HG03378 (cell line): ENCODE data around the gene RFNG.
"Not testable (repeated sequence)": the region's sequence is repeated elsewhere in the genome, so short reads cannot be mapped to it uniquely, and the experiment has no call there.

Experiments
- ATAC-seq: cut with Tn5 transposase; IDR thresholded peaks from one replicate; pipeline ENCODE4 v1.9.1; 2021; ENCODE audit warnings: mild to moderate bottlenecking, moderate library complexity; ENCODE audit not compliant: unreplicated experiment

RFNG gene

DNA sequence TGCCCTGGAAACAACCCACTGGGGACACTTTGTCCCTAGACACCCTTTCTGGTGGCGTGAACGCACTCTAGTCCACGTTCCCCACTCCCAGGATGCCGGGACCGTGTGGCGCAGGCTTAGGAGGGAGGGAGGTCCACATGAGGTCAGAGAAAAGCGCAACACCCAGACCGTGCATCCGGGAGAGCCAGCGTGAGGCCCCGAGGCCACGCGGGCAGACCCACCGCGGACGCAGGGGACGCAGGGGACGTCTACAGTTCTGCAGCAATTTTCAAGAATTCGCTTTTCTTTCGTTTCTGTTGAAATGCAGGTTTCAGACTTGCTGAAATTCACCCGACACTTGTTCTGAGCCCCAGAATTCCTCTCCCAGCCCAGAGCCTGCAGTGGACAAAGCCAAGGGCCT, 4.7 kb downstream of the RFNG start:
- no peak for ATAC-seq

DNA sequence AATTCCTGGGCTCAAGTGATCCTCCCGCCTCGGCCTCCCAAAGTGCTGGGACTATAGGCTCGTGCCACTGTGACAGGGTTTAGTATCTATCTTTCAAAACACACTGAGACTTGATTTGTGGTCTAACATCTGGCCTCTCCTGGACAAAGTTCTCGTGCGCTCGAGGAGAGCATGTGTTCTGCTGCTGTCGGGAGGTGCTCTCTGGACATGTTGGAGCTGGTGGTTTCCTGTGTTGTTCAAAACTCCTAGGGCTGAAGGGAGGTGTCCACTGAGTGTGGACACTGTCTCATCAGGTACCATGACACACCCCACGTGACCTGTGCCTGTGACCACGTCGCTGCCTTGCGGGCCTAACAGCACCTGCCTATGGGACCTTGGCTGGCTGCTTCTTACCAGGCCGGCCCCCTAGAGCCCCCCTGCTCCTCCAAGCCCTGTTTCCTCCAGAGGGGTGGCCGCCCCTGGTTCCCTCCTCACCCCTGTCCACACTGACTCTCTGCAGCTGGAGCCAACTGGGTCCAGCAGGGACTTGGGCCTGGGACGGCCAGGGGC, 5.6 kb downstream of the RFNG start:
- no peak for ATAC-seq

DNA sequence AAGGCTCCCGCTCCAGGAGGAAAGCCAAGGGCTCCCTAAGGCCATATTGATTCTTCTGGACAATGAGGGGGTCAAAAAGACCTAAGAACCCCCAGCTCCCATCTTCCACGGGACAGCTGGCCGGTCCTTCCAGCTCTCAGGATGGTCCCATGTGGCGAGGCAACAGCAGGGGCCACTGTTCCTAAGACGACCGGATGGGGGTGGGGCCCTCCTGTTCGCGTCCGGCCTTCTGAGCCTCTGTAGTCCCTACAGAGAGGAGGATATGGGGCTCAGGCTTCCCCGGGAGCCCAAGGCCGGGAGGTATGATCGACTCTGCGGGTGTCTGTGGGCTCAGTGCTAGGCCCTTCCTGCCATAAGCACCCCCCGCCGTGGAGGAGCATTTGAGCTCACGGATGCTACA, 8.1 kb downstream of the RFNG start:
- no peak for ATAC-seq

DNA sequence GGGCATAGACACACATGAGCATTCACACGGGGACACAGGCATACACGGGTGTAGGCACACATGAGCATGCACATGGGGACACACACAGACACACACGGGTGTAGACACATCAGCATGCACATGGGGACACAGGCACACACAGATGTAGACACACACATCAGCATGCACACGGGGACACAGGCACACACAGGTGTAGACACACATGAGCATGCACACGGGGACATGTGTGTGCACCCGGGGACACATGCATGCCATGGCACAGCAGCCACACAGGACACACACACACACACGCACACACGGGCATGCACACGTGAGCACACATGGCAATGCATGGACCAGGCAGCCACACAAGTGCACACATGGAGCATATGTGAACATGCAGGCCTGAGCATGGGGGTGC, 9.0 kb downstream of the RFNG start:
- ATAC-seq: no peak

DNA sequence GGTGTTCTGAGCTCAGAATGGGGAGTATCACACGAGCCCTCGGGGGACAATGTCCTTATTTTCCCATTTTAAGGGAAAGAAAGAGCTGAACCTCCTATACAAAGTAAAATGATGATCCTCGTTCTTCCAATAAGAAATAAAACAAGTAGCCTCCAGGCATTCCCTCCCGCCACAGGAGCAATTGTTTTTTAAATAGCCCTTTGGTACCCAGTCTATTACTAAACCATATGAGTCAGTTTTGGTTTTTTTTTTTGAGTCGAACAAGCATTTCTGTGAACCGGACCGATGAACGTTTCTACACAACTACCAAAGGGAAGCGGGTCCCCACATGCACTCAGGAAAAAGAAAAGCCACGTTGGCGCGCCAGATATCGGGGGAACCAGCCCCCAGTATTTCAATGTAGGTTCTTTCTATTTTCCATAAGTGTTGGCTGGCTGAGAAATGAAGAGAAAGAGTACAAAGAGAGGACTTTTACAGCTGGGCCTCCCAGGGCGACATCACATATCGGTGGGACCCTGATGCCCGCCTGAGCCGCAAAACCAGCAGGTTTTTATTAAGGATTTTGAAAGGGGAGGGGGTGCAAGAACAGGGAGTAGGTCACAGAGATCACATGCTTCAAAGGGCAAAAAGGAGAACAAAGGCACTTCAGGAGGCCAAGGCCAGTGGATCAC, 10.3 kb downstream of the RFNG start:
- no peak for ATAC-seq

DNA sequence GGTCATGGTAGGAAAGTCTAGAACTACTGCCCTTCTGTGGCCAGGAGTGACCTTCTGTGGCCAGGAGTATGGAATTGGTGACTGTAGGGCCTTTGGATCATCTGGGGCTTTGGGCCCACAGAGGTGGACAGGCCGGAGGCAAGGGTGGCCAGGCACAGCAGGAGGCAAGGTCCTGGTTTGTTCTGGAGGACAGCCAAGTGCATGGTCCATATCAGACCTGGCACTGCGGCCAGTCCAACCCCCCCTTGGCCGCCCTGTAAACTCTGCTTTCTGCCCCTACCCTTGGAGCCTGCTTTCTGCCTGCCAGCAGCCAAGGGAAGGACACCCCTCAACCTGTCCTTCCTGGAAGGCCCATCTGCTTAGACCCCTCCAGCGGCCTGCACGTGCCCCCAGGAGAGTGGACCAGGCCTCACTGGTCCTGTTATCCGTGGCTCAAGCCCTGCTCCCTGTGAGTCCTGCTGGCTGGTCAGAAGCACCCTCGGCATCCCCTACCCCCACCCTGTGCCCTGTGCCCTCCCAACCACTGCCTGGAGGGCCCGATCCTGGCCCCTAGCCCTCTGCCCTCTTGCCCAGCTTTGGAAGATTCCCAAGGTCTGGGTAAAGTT, 11.8 kb downstream of the RFNG start:
- ATAC-seq: no peak

DNA sequence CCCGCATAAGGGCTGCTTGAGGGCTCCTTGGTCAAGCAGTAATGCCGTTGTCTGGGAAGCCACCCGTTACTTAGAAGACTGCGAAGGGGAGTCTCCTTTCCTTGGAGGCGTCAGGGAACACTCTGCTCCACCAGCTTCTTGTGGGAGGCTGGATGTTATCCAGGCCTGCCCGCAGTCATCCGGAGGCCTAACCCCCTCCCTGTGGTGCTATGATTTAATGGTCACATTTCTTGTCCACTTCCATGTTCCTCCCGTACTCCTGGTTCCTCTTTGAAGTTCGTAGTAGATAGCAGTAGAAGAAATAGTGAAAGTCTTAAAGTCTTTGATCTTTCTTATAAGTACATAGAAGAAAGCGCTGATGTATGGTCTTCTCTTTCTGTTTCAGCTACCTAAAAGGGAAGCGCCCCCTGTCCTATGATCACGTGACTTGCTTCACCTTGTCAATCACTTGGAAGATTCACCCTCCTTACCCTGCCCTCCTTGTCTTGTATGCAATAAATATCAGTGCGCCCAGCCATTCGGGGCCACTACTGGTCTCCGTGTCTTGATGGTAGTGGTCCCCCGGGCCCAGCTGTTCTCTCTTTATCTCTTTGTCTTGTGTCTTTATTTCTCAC, 12.7 kb downstream of the RFNG start:
- not testable (repeated sequence) for ATAC-seq

DNA sequence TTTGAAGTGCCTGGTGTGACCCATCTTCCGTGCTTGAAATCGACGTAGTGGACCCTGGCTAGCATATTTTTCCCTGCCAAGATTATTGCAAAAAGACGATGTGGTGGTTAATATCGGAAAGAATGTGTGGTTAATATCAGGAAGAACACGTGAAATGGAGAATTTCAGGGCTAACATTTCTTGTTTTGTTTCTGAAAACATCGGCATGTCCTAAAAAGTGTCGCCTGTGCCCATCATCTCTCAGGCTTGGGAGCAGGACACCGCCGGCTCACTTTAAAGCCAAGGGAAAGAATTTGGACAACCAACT, 13.8 kb downstream of the RFNG start:
- no peak for ATAC-seq

DNA sequence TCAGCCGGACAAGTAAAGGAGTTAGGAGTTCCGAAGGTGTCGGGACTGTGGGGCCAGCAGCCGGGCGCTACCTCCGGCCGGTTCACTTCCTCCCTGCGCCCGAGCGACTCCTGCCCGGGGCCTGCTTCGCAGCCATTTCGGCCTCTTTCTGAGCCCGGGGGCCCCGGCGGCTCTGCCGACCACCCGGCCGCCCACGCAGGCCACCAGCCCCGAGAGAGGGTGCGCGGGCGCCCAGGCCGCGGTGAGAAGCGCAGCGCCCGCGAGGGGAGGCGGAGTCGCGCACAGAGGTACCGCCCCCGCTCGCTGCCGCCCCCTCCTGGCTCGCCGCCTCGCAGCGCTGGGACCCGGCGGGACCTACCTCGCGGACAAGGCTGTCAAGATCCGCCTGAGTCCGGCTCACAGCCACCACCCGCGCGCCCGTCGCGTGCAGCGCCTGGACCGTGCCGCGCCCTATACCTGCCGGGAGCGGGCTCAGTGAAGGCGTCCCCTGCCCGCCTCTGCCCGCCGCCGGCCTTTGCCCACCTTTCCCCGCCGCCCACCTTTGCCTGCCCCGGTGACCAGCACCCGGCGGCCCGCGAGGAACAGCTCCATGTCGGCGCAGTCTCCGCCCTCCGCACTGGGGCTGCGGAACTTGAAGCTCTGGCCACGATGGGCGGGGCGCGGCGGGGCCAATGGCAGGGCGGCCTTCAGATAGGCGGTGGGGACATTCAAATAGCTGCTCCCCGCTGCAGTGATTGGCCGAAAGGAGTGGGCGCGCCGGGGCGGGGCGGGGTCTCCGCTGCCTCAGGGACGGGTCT, 14.3 kb downstream of the RFNG start, which contains the start of gene DCXR:
Gene DCXR, minus strand, starts transcription at position 606 of the 797 bp plus-strand sequence. Its CDS starts 15 bp downstream, at position 591.
- peak; percentile 85 for ATAC-seq

DNA sequence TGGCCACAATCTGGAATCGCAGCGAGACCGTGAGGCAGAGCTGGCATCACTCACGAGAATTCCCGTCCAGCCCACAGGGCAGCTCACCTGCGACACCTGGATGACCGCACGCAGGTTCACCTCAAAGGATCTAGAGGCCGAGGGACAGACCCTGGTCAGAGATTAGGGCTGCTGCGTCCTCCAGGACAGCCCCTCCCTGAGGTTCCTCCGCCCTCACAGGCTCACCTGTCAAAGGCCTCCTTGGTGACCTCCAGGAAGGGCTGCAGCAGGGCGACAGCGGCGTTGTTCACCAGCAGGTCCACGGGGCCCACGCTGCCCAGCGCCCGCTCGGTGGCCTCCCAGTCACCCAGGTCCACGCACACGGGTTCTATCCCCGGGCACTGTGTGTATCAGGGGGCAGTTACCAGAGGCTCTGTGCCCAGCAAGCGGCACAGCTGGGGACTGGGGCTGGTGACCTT, 14.9 kb downstream of the RFNG start:
- no peak for ATAC-seq

DNA sequence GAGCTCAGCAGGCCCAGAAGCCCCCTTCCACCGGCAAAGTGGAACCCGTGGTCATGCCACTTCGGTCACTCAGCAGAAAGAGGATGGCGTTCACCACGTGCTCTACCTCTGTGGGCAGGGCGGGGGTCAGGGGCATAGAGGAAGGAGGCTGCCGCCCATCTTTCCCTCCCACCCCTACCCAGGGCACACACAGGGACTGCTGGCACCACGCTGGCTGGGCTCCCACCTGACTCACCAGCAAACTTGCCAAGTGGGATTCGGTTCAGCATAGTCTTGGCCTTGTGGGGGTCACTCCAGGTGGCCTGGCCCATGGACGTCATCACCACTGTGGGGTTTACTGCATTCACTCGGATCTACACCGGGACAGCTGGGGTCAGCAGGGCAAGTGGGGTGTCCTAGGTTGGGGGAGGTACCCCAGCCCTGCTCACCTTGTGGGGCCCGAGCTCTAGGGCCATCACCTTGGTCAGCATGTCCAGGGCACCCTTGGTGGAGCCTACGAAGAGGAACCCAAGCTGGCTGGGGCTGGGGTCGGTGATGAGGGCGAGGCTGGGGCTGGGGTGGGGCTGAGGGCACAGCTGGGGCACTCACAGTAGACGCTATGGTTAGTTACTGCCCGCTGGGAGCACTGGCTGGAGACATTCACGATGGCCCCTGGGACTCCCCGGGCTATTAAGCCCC, 15.5 kb downstream of the RFNG start:
- no peak for ATAC-seq

DNA sequence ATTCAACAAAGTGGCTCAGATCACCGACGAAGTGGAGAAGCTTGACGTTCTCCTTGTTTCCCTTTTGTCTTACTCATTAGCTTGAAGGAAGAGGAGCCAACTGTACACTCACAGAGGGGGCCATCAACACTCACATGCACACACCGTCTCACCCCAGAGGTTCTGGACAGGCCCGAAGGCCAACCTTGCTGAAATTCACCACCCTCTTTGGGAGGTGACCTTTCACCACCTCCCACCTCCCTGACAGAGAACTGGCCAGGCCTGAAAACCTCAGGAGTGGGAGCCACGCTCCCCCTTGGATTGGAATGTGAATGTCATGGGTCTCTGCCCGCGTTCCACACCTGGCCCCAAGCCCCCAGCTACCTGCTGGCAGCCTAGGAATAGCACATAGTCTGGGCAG, 16.1 kb downstream of the RFNG start:
- ATAC-seq: no peak

DNA sequence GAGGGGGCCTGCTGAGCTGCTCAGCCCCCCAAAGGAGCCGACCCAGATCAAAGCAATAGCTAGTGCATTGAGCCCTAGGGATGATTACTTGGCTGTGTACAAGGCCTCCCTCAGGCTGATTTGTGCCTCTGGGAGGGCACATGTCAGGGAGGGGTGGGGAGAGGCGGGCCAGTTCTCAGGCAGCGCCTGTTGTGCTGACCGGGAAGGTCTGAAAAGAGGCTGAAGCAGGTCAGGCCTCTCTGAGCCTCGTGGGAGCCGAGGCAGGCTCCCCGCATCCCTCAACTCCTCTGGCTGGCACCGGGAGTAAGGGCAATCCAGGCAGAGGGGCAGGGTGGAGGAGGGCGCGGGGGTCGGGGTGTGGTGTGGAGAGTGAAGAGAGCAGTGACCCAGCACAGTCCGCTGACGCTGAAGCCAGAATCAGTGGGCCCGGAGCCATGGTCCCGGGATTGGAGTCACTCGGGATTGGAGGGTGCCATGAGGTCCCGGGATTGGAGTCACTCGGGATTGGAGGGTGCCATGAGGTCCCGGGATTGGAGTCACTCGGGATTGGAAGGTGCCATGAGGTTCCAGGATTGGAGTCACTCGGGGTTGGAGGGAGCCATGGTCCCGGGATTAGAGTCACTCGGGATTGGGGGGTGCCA, 17.1 kb downstream of the RFNG start:
- no peak for ATAC-seq

DNA sequence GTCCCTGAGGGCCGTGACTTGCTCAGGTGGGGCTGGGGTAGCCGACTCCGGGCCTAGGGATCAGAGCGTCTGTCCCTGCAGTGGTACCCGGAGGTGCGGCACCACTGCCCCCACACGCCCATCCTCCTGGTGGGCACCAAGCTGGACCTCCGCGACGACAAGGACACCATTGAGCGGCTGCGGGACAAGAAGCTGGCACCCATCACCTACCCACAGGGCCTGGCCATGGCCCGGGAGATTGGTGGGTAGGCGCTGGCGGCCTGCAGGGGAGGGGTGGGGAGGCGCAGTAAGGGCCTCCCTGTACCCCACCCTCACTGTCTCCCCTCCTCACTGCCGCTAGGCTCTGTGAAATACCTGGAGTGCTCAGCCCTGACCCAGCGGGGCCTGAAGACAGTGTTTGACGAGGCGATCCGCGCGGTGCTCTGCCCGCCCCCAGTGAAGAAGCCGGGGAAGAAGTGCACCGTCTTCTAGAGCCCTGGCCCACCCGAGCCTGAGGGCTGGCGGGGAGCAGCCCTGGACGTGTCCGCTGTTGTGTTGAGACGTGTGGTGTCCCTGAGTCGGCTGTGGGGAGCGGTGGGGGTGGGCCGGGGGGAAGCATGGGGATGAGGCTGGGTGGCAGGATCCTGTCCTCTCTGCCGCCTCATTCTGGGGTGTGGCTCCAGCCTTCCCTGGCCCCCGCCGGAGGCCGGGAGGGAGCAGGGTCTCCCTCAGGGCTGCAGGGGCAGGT, 18.1 kb downstream of the RFNG start:
- no peak for ATAC-seq

DNA sequence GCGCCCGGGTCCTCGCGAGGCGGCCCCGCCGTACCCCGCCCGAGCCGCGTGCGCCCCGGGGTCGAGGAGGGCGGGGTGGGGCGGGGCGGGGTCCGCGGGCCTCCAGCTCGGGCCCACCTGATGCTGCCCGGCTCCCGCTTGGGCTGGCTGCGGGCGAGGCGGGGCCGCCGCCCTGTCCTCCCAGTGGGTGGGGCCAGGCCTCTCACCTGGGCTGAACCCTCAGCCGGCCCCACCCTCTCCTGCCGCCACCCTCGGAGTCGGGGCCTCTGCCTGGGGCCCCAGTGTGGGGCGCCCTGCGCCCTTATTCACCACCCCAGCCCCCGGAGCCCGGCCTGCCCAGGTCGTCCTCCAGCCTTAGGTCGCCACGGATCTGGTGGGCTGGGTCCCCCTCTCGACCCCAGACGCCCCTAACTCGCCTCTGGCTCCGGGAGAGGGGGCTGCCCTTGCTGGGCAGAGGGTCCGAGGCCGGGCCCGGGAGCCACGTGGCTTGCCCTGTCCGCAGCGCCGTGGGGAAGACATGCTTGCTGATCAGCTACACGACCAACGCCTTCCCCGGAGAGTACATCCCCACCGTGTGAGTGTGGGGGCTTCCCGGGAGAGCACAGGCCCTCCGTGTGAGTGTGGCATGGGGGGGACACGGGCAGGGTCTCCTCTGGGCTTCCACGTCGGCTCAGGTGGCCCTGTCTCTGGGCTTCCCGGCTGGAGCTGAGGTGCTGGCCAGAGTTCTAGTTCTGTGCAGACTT, 19.6 kb downstream of the RFNG start:
- ATAC-seq: no peak

DNA sequence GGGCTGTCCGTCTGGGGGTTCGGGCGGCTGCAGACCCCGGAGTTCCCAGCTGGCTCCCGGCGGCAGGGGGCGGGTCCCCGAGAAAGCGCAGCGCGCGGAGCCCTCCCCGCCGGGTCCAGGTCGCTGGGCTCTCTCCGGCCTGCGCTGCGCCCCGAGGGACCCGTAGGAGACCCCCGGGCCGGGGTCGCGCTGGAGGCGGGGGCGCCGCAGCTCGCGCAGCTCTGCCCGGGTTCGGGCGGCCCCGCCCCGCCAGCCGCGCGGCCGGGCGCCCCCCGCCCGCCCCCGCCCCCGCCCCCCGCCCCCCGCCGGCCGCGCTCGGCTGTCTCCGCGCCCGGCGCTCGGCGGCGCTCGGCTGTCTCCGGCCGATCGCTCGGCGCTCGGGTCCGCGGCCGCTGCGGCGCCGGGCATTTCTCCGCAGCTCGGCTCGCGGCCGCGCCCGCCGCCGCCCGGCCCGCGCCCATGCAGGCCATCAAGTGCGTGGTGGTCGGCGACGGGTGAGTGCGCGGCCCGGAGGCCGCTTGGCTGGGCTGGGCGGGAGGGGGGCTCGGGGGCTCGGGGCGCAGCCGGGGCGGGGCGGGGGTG, 20.2 kb downstream of the RFNG start, which contains the start of gene RAC3:
Gene RAC3, plus strand, starts transcription at position 376 of the 582 bp plus-strand sequence. Its CDS starts 84 bp downstream, at position 460.
- ATAC-seq: no peak

DNA sequence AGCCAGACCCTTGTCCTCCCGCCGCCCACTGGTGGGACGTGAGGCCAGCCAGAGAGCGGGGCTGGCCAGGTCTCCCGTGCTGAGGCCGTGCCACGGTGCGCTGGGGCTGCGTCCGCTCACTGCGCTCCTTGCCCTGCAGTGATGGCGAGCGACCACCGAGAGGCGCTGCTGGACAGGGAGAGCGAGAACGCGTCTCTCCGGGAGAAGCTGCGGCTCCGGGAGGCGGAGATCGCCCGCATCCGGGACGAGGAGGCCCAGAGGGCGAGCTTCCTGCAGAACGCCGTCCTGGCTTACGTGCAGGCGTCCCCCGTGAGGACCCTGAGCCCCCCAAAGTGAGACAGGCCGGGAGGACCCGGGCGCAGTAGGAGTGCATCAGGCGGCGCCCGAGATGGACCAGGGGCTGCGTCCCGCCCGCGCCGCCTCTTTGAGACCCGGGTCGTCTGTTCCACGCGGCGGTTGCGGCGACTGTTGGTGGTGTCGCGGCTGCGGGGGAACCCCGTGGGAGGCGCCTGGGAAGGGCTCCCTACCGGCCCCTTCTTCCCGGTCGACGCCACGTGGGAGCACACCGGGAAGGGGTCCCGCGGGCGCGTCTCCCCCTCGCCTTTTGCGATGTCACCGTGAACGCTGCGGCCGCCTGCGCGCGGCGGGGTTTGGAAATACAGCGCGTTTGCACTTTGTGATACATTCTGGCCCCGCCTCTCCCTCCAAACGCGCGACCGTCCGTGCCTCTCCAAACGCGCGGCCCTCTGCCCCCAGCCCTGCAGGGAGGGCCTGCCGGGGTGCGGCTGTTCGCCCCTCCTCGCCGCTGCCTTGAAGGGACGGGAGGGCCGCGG, 20.9 kb downstream of the RFNG start:
- ATAC-seq: no peak
